Immature natural killer cell (primary cell): ENCODE data around the gene HOOK1. TPM values are rescaled to one million over a fixed set of nuclear protein-coding genes. Genes with fewer than 3 reads are reported as not detected.
"Not testable (repeated sequence)": the region's sequence is repeated elsewhere in the genome, so short reads cannot be mapped to it uniquely, and the experiment has no call there.

Experiments used
- DNase-seq, 3 donors: peaks; one replicate each; pipeline ENCODE4 v3.0.0; 2022; ENCODE audit warnings: mixed read lengths in 1 of 3
- H3K27ac Mint-ChIP-seq, 6 donors: one replicate each; pipeline ENCODE4 v1.8.0; 2020; ENCODE audit warnings: mixed read lengths in 6 of 6, mild to moderate bottlenecking in 5 of 6, inconsistent platforms in 4 of 6, moderate library complexity in 3 of 6
- H3K27me3 Mint-ChIP-seq, 3 donors: one replicate each; pipeline ENCODE4 v1.8.0; 2020 to 2021; ENCODE audit warnings: low read depth in 3 of 3, mild to moderate bottlenecking in 3 of 3, mixed read lengths in 3 of 3, moderate library complexity in 3 of 3, inconsistent platforms in 1 of 3
- H3K36me3 Mint-ChIP-seq, 3 donors: one replicate each; pipeline ENCODE4 v1.8.0; 2020; ENCODE audit warnings: mixed read lengths in 3 of 3, inconsistent platforms in 2 of 3, mild to moderate bottlenecking in 2 of 3
- H3K4me1 Mint-ChIP-seq, 2 donors: one replicate each; pipeline ENCODE4 v1.8.0; 2020; ENCODE audit warnings: inconsistent platforms in 2 of 2, mild to moderate bottlenecking in 2 of 2, mixed read lengths in 2 of 2, moderate library complexity in 1 of 2
- H3K4me3 Mint-ChIP-seq, 5 donors: one replicate each; pipeline ENCODE4 v1.8.0; 2020; ENCODE audit warnings: mild to moderate bottlenecking in 5 of 5, mixed read lengths in 5 of 5, inconsistent platforms in 3 of 5, moderate library complexity in 3 of 5
- H3K9me3 Mint-ChIP-seq, 6 donors: one replicate each; pipeline ENCODE4 v1.8.0; 2020; ENCODE audit warnings: mild to moderate bottlenecking in 6 of 6, mixed read lengths in 6 of 6, inconsistent platforms in 4 of 6, moderate library complexity in 3 of 6
- polyA plus RNA-seq, 3 donors: library from polyadenylated mRNA; unstranded; fragments of 300-500 nt; fragmentation: Illumina TruSeq; gene quantifications; one replicate each; pipeline ENCODE4 v1.2.3, GENCODE V29; 2021

HOOK1 gene
- polyA plus RNA-seq, 3 donors from 2014 or later = 1.1 to 5.1 TPM; not detected in 1

- Mint-ChIP-seq H3K4me3 (no peak overlapping the region), H3K36me3 (peaks cover 6 to 7% (median 6%) of the 10 kb centered on the region in 3 donors)
Measured at GRCh38 chr1:59880735-59881134, 66.0 kb downstream of the HOOK1 start.

DNA sequence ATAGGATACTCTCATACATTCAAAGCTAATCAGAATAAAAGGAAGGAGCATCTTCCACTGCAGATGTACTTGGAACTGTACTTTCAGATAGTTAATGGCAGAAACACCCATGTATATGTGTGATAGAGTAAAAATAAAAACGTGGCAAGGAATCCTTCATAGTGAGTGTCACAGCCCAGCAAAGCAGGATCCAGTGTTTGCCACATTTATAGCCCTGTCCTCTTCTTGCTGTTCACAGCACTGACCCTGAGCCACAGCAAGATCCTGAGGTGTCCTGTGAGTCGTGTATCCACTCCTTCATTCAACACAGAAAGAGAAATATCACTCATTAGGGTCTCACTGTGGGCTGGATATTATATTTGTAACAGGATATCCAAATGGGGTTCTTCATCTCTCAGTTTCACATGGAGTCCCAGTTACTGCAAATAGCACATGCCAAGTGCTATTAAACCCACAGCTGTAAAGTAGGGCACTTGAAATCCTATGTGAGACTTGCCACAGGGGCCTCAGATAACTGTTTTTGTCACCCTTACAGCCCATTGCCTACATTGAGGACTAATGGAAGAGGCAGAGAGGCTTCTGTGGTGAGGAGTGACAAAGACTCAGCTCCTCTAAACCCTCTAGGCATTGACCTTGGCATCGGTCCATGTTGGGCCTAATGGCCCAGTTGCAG is 70.5 kb downstream of the HOOK1 start:
- Mint-ChIP-seq H3K36me3 (no peaks in the 10 kb centered on the region), H3K27me3 (peaks cover 2 to 6% (median 3%) of the 10 kb centered on the region in 3 donors), H3K4me3 (no peak overlapping the region), H3K27ac (no peak overlapping the region), H3K4me1 (no peaks in the 10 kb centered on the region), H3K9me3 (peaks cover 0 to 2% (median 0%) of the 10 kb centered on the region in 6 donors)
- no peak for DNase-seq

More at GRCh38 chr1:59880735-59881134, 66.0 kb downstream of the HOOK1 start:
- peaks cover 2 to 8% (median 3%) of the 10 kb centered on the region in 3 donors for H3K27me3 Mint-ChIP-seq
- H3K27ac Mint-ChIP-seq = no peak overlapping the region
- H3K4me1 Mint-ChIP-seq = no peaks in the 10 kb centered on the region
- DNase-seq = no peak
- H3K9me3 Mint-ChIP-seq = peaks cover 4 to 10% (median 6%) of the 10 kb centered on the region in 6 donors

DNA sequence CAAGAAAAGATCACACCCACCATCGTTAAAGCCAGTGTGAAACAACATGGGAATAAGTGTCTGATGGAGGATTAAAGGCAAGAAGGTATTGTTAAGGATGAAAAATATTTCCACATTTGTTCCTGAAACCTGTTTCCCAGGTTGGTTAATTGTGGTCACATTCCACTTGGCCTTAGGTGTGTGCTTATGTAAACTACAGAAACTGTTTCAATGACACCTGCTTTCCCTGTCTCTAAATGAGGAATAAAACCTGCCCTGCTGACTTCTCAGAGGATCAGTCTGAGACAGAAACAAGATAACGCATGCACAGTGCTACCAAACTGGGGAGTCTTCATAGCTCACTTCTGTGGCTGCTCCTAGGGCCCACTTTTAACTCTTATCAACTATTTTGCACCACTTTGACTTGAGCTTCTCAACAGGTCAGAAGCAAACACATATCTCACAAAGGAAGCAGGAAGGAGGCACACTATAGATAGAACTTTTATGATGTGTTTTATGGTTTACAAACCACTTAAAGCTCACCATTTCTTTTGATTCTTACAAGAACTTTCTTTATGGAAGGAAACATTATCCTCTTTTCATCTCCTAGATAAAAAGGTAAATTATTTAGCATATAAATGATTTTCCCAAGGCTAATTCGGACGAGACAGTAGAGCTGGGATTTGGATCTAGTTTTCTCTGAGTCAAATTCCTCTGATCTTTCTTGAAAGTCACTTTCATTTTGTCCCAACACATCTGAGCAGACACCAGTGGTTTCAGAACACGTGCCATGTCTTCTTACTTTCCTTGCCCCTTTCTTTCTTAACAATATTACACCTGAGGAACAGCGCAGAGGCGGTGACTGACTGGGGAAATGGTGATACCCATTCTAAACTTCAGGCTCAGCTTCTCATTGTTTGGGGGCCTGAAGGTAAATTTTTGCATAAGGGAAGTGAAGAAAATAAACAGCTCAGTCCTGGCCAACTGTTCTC is 78.4 kb downstream of the HOOK1 start:
- H3K4me3 Mint-ChIP-seq = no peak overlapping the region
- no peak for DNase-seq
- H3K9me3 Mint-ChIP-seq = peaks cover 0 to 2% (median 0%) of the 10 kb centered on the region in 6 donors
- no peaks in the 10 kb centered on the region for H3K36me3 Mint-ChIP-seq
- peaks cover 3 to 5% (median 4%) of the 10 kb centered on the region in 3 donors for H3K27me3 Mint-ChIP-seq
- no peak overlapping the region for H3K27ac Mint-ChIP-seq
- H3K4me1 Mint-ChIP-seq = no peaks in the 10 kb centered on the region

- peaks cover 0 to 2% (median 0%) of the 10 kb centered on the region in 6 donors for H3K9me3 Mint-ChIP-seq
- no peaks in the 10 kb centered on the region for H3K36me3 Mint-ChIP-seq
- H3K27me3 Mint-ChIP-seq = peaks cover 2 to 5% (median 5%) of the 10 kb centered on the region in 3 donors
- H3K4me3 Mint-ChIP-seq = no peak overlapping the region
- DNase-seq = no peak
- no peak overlapping the region for H3K27ac Mint-ChIP-seq
- no peaks in the 10 kb centered on the region for H3K4me1 Mint-ChIP-seq
Measured at GRCh38 chr1:59897165-59897564, 82.4 kb downstream of the HOOK1 start.

DNA sequence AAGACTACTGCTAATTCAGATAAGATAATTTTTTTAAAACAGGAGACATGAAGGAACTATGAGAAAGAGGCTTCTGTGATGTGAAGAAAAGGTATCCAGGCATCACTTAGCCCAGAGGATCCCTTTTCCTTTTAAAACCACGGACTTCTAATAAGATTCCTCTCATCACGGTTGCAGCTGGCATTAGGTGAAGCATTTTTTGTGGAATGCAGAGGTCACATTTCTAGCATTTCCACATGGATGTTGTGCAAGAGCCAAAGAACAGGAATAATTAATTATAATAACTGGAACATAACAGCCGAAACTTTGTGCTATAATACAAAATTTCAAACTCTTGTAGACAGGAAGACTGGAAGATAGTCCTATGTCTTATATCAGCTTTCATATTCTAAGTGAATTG is 84.2 kb downstream of the HOOK1 start:
- Mint-ChIP-seq H3K36me3 (no peaks in the 10 kb centered on the region), H3K27me3 (peaks cover 2 to 5% (median 3%) of the 10 kb centered on the region in 3 donors), H3K9me3 (peaks cover 0 to 2% (median 0%) of the 10 kb centered on the region in 6 donors), H3K4me3 (no peak overlapping the region), H3K4me1 (no peaks in the 10 kb centered on the region), H3K27ac (no peak overlapping the region)
- DNase-seq = no peak

- no peaks in the 10 kb centered on the region for H3K36me3 Mint-ChIP-seq
- H3K27ac Mint-ChIP-seq = no peak overlapping the region
- DNase-seq = no peak
- no peaks in the 10 kb centered on the region for H3K4me1 Mint-ChIP-seq
- H3K9me3 Mint-ChIP-seq = peaks cover 0 to 2% (median 0%) of the 10 kb centered on the region in 6 donors
- H3K4me3 Mint-ChIP-seq = no peak overlapping the region
- peaks cover 2 to 5% (median 4%) of the 10 kb centered on the region in 3 donors for H3K27me3 Mint-ChIP-seq
Measured at GRCh38 chr1:59900640-59901039, 85.9 kb downstream of the HOOK1 start.

GRCh38 chr1:59901770-59902388 is 87.1 kb downstream of the HOOK1 start:
- Mint-ChIP-seq H3K27ac (no peak overlapping the region), H3K9me3 (peaks cover 0 to 2% (median 0%) of the 10 kb centered on the region in 6 donors), H3K27me3 (peaks cover 2 to 3% (median 2%) of the 10 kb centered on the region in 3 donors), H3K4me1 (no peaks in the 10 kb centered on the region), H3K4me3 (no peak overlapping the region), H3K36me3 (no peaks in the 10 kb centered on the region)
- DNase-seq = no peak

GRCh38 chr1:59903141-59903754 is 88.5 kb downstream of the HOOK1 start:
- Mint-ChIP-seq H3K9me3 (no peaks in the 10 kb centered on the region), H3K27ac (no peak overlapping the region), H3K4me3 (no peak overlapping the region), H3K4me1 (no peaks in the 10 kb centered on the region), H3K27me3 (peaks cover 2 to 3% (median 2%) of the 10 kb centered on the region in 3 donors), H3K36me3 (no peaks in the 10 kb centered on the region)
- no peak for DNase-seq

GRCh38 chr1:59906931-59907330 is 92.2 kb downstream of the HOOK1 start:
- no peak for DNase-seq
- no peaks in the 10 kb centered on the region for H3K36me3 Mint-ChIP-seq
- no peaks in the 10 kb centered on the region for H3K9me3 Mint-ChIP-seq
- H3K4me1 Mint-ChIP-seq = no peaks in the 10 kb centered on the region
- no peak overlapping the region for H3K4me3 Mint-ChIP-seq
- H3K27me3 Mint-ChIP-seq = peaks cover 1 to 2% (median 2%) of the 10 kb centered on the region in 3 donors
- no peak overlapping the region for H3K27ac Mint-ChIP-seq

GRCh38 chr1:59908084-59908483 is 93.3 kb downstream of the HOOK1 start:
- H3K9me3 Mint-ChIP-seq = no peaks in the 10 kb centered on the region

GRCh38 chr1:59908682-59909081 is 93.9 kb downstream of the HOOK1 start:
- Mint-ChIP-seq H3K9me3 (no peaks in the 10 kb centered on the region), H3K27me3 (peaks cover 1 to 4% (median 2%) of the 10 kb centered on the region in 3 donors), H3K36me3 (no peaks in the 10 kb centered on the region), H3K4me3 (no peak overlapping the region), H3K4me1 (no peaks in the 10 kb centered on the region), H3K27ac (no peak overlapping the region)
- DNase-seq = no peak

More at GRCh38 chr1:59908084-59908483, 93.3 kb downstream of the HOOK1 start:
- H3K4me3 Mint-ChIP-seq = no peak overlapping the region
- no peak for DNase-seq
- H3K4me1 Mint-ChIP-seq = no peaks in the 10 kb centered on the region
- H3K36me3 Mint-ChIP-seq = no peaks in the 10 kb centered on the region
- peaks cover 1 to 4% (median 2%) of the 10 kb centered on the region in 3 donors for H3K27me3 Mint-ChIP-seq
- no peak overlapping the region for H3K27ac Mint-ChIP-seq

GRCh38 chr1:59914791-59915286 is 100.1 kb downstream of the HOOK1 start:
- H3K27me3 Mint-ChIP-seq = peaks cover 1 to 12% (median 7%) of the 10 kb centered on the region in 3 donors
- H3K36me3 Mint-ChIP-seq, H3K27ac Mint-ChIP-seq, DNase-seq, H3K4me1 Mint-ChIP-seq, H3K4me3 Mint-ChIP-seq, H3K9me3 Mint-ChIP-seq: not testable (repeated sequence)

GRCh38 chr1:59915516-59915915 is 100.8 kb downstream of the HOOK1 start:
- H3K4me1 Mint-ChIP-seq = no peaks in the 10 kb centered on the region
- no peaks in the 10 kb centered on the region for H3K9me3 Mint-ChIP-seq
- no peak overlapping the region for H3K27ac Mint-ChIP-seq
- peaks cover 3 to 12% (median 7%) of the 10 kb centered on the region in 3 donors for H3K27me3 Mint-ChIP-seq
- no peak overlapping the region for H3K4me3 Mint-ChIP-seq
- DNase-seq = no peak
- no peaks in the 10 kb centered on the region for H3K36me3 Mint-ChIP-seq
